KMS-11 (cell line): ENCODE measurements around the gene SYT2.

Source experiments
- H2AFZ ChIP-seq: fragments of 200-600 bp; sonication (generic); 2 replicates; pipeline ENCODE4 v1.6.1; 2016; ENCODE audit warnings: antibody characterized with exemption, mixed run types, low read depth
- H3K27ac ChIP-seq: fragments of 200-600 bp; sonication (generic); 2 replicates; pipeline ENCODE4 v1.6.1; 2016; ENCODE audit warnings: mild to moderate bottlenecking, mixed run types
- H3K27me3 ChIP-seq: fragments of 200-600 bp; sonication (generic); 2 replicates; pipeline ENCODE4 v1.6.1; 2017; ENCODE audit warnings: mild to moderate bottlenecking, low read depth, mixed run types, moderate library complexity; ENCODE audit not compliant: insufficient read depth
- H3K36me3 ChIP-seq: fragments of 200-600 bp; sonication (generic); 2 replicates; pipeline ENCODE4 v1.6.1; 2017; ENCODE audit warnings: mild to moderate bottlenecking, mixed run types; ENCODE audit not compliant: insufficient read depth
- H3K4me1 ChIP-seq: fragments of 200-600 bp; sonication (generic); 2 replicates; pipeline ENCODE4 v1.6.1; 2016; ENCODE audit warnings: mild to moderate bottlenecking, low read depth, mixed run types; ENCODE audit not compliant: poor library complexity, severe bottlenecking
- H3K4me2 ChIP-seq: fragments of 200-600 bp; sonication (generic); 2 replicates; pipeline ENCODE4 v1.7.0; 2016; ENCODE audit warnings: mild to moderate bottlenecking, mixed run types
- H3K4me3 ChIP-seq: fragments of 200-600 bp; sonication (generic); IDR thresholded peaks from 2 replicates; pipeline ENCODE4 v1.6.1; 2017; ENCODE audit warnings: low read depth, low read length, mixed read lengths; ENCODE audit not compliant: insufficient read depth
- H3K79me2 ChIP-seq: fragments of 200-600 bp; sonication (generic); 2 replicates; pipeline ENCODE4 v1.6.1; 2016; ENCODE audit warnings: low read depth, mixed run types; ENCODE audit not compliant: insufficient read depth
- H3K9ac ChIP-seq: fragments of 200-600 bp; sonication (generic); 2 replicates; pipeline ENCODE4 v1.6.1; 2016; ENCODE audit warnings: mild to moderate bottlenecking, mixed run types
- H4K20me1 ChIP-seq: fragments of 200-600 bp; sonication (generic); 2 replicates; pipeline ENCODE4 v1.6.1; 2016; ENCODE audit warnings: mild to moderate bottlenecking, mixed run types; ENCODE audit not compliant: insufficient read depth
- CTCF ChIP-seq: fragments of 200-600 bp; sonication (generic); conservative IDR thresholded peaks from 2 replicates; pipeline ENCODE4 v1.6.1; 2017; ENCODE audit warnings: low read depth, mild to moderate bottlenecking, antibody characterized with exemption, low read length, moderate library complexity, mixed read lengths

SYT2 gene

GRCh38 chr1:202569393-202570322 is 140.6 kb downstream of the SYT2 start:
- peaks cover 7% of the 10 kb centered on the region for H3K4me1 ChIP-seq
- no peak overlapping the region for H3K4me2 ChIP-seq
- H4K20me1 ChIP-seq = no peaks in the 10 kb centered on the region
- H3K9ac ChIP-seq = no peak overlapping the region
- H3K27ac ChIP-seq = no peak overlapping the region
- no peaks in the 10 kb centered on the region for H3K79me2 ChIP-seq
- no peaks in the 10 kb centered on the region for H3K27me3 ChIP-seq
- H3K36me3 ChIP-seq = no peaks in the 10 kb centered on the region
- H3K4me3 ChIP-seq = no peak overlapping the region
- TF ChIP-seq CTCF = no peak
- H2AFZ ChIP-seq = no peak overlapping the region

GRCh38 chr1:202568826-202569225 is 141.4 kb downstream of the SYT2 start:
- Histone ChIP-seq H3K27me3 (no peaks in the 10 kb centered on the region), H4K20me1 (no peaks in the 10 kb centered on the region), H3K79me2 (no peaks in the 10 kb centered on the region), H3K4me3 (no peak overlapping the region), H2AFZ (no peak overlapping the region), H3K9ac (no peak overlapping the region), H3K27ac (no peak overlapping the region), H3K4me1 (peaks cover 7% of the 10 kb centered on the region), H3K36me3 (no peaks in the 10 kb centered on the region), H3K4me2 (no peak overlapping the region)
- TF ChIP-seq CTCF = no peak

- Histone ChIP-seq H3K4me1 (peaks cover 7% of the 10 kb centered on the region), H3K4me2 (no peak overlapping the region), H3K9ac (no peak overlapping the region), H4K20me1 (no peaks in the 10 kb centered on the region), H3K4me3 (no peak overlapping the region), H3K79me2 (no peaks in the 10 kb centered on the region), H3K36me3 (no peaks in the 10 kb centered on the region), H2AFZ (no peak overlapping the region), H3K27ac (no peak overlapping the region), H3K27me3 (no peaks in the 10 kb centered on the region)
- TF ChIP-seq CTCF = no peak
These were observed 141.8 kb downstream of the SYT2 start for GRCh38 chr1:202568410-202568809.

GRCh38 chr1:202567738-202568137 is 142.5 kb downstream of the SYT2 start:
- Histone ChIP-seq H4K20me1 (no peaks in the 10 kb centered on the region), H3K4me2 (no peak overlapping the region), H3K4me1 (peaks cover 7% of the 10 kb centered on the region), H3K4me3 (no peak overlapping the region), H2AFZ (no peak overlapping the region), H3K27ac (no peak overlapping the region), H3K27me3 (no peaks in the 10 kb centered on the region), H3K36me3 (no peaks in the 10 kb centered on the region), H3K9ac (no peak overlapping the region), H3K79me2 (no peaks in the 10 kb centered on the region)
- TF ChIP-seq CTCF = no peak
